Panc1 (cell line): ENCODE results near the gene MICAL2. TPM values are rescaled to one million over a fixed set of nuclear protein-coding genes. Genes with fewer than 3 reads are reported as not detected.

Source experiments
- ATAC-seq: fragments of 200-7000 bp; cut with Tn5 transposase; 2 replicates; pipeline ENCODE4 v1.9.1; 2020; ENCODE audit warnings: mild to moderate bottlenecking, moderate library complexity
- BruUV-seq: library from RNA; stranded (reverse); fragments of 400-500 nt; replicated peaks from 2 replicates; lab custom pipeline; 2021; lab: Mats Ljungman, UMichigan
- CTCF ChIA-PET: fragments of 300-600 bp; sonication (Branson Sonifier 250); formaldehyde crosslinking; loops from one replicate; lab custom pipeline; 2022; ENCODE audit warnings: antibody characterized with exemption; lab: Charles Lee
- POLR2A ChIA-PET: fragments of 300-600 bp; sonication (Branson Sonifier 250); formaldehyde crosslinking; loops from one replicate; lab custom pipeline; 2022; ENCODE audit warnings: antibody characterized with exemption; lab: Charles Lee
- DNase-seq: peaks from one replicate; pipeline ENCODE4 v3.0.0-alpha.2; 2010; ENCODE audit warnings: low read depth, low spot score
- H3K27ac ChIP-seq: 2 replicates; pipeline ENCODE4 v1.5.1; 2011; ENCODE audit warnings: mild to moderate bottlenecking, low read length, inconsistent platforms
- H3K27me3 ChIP-seq: fragments of 200-500 bp; sonication (Bioruptor generic); 2 replicates; pipeline ENCODE4 v1.6.0; 2014; ENCODE audit warnings: low read length, inconsistent platforms; ENCODE audit not compliant: control insufficient read depth, insufficient read depth
- H3K36me3 ChIP-seq: fragments of 200-500 bp; sonication (Bioruptor generic); 2 replicates; pipeline ENCODE4 v1.5.1; 2014; ENCODE audit warnings: inconsistent platforms, mild to moderate bottlenecking, low read length, moderate library complexity; ENCODE audit not compliant: control insufficient read depth, insufficient read depth
- H3K4me1 ChIP-seq: 2 replicates; pipeline ENCODE4 v1.5.1; 2011; ENCODE audit warnings: inconsistent platforms, mild to moderate bottlenecking, low read length, moderate library complexity; ENCODE audit not compliant: control insufficient read depth, insufficient read depth
- H3K4me3 ChIP-seq, 2 experiments: 2 replicates each; pipeline ENCODE4 v1.5.1; 2011 to 2012; ENCODE audit warnings: low read depth in 2 of 2, low read length in 2 of 2, mild to moderate bottlenecking in 2 of 2, inconsistent platforms in 1 of 2, moderate library complexity in 1 of 2
- H3K9me3 ChIP-seq: fragments of 200-500 bp; sonication (Bioruptor generic); 2 replicates; pipeline ENCODE4 v1.5.1; 2014; ENCODE audit warnings: low read depth, mild to moderate bottlenecking, inconsistent platforms, low read length, moderate library complexity; ENCODE audit not compliant: control insufficient read depth, insufficient read depth
- CTCF ChIP-seq: fragments of 450-650 bp; IDR thresholded peaks from 2 replicates; pipeline ENCODE4 v1.5.1; 2017; ENCODE audit warnings: mild to moderate bottlenecking
- POLR2AphosphoS5 ChIP-seq: IDR thresholded peaks from 2 replicates; pipeline ENCODE4 v1.6.1; 2012; ENCODE audit warnings: mild to moderate bottlenecking, low read depth, low read length, moderate library complexity
- SIN3A ChIP-seq: IDR thresholded peaks from 2 replicates; pipeline ENCODE4 v1.6.1; 2012; ENCODE audit warnings: low read depth, mild to moderate bottlenecking, low read length, moderate library complexity, borderline replicate concordance; ENCODE audit not compliant: insufficient read depth
- TCF7L2 ChIP-seq: IDR thresholded peaks from 2 replicates; pipeline ENCODE4 v1.6.1; 2011; ENCODE audit warnings: mild to moderate bottlenecking, low read depth, low read length, inconsistent platforms
- in situ Hi-C: cut with HindIII; loops from 2 replicates; pipeline ENCODE4 v1.10.0; 2016; ENCODE audit warnings: low sequenced_read_pairs, low pct_unique_long_range_greater_than_20kb
- intact Hi-C: fragments of 100-400 bp; cut with micrococcal nuclease; formaldehyde crosslinking; loops from one replicate; pipeline ENCODE4 v1.10.0; 2022; ENCODE audit not compliant: unreplicated experiment
- total RNA-seq: library from RNA; stranded (reverse); gene quantifications from one replicate; pipeline ENCODE4 v1.2.1, GENCODE V29; 2021; ENCODE audit not compliant: unreplicated experiment
- TF ChIP-seq, protein P1 (sequence below), 2 experiments: IDR thresholded peaks; 2 replicates each; pipeline ENCODE4 v1.6.1; 2011 to 2012; ENCODE audit warnings: low read depth in 2 of 2, control low read depth in 1 of 2, low read length in 1 of 2, mild to moderate bottlenecking in 1 of 2, moderate library complexity in 1 of 2; ENCODE audit not compliant: insufficient read depth in 1 of 2

MICAL2 gene
- total RNA-seq, 1 experiment from 2014 or later, result 199 TPM

GRCh38 chr11:12079726-12080556 is 30.4 kb upstream of the MICAL2 start:
- TF ChIP-seq POLR2AphosphoS5, result no peak
- TF ChIP-seq SIN3A, result no peak
- TF ChIP-seq TCF7L2, result 0 out of 2 replicates have a peak, but pooled peaks have one; percentile 32
- TF ChIP-seq, protein P1, sequence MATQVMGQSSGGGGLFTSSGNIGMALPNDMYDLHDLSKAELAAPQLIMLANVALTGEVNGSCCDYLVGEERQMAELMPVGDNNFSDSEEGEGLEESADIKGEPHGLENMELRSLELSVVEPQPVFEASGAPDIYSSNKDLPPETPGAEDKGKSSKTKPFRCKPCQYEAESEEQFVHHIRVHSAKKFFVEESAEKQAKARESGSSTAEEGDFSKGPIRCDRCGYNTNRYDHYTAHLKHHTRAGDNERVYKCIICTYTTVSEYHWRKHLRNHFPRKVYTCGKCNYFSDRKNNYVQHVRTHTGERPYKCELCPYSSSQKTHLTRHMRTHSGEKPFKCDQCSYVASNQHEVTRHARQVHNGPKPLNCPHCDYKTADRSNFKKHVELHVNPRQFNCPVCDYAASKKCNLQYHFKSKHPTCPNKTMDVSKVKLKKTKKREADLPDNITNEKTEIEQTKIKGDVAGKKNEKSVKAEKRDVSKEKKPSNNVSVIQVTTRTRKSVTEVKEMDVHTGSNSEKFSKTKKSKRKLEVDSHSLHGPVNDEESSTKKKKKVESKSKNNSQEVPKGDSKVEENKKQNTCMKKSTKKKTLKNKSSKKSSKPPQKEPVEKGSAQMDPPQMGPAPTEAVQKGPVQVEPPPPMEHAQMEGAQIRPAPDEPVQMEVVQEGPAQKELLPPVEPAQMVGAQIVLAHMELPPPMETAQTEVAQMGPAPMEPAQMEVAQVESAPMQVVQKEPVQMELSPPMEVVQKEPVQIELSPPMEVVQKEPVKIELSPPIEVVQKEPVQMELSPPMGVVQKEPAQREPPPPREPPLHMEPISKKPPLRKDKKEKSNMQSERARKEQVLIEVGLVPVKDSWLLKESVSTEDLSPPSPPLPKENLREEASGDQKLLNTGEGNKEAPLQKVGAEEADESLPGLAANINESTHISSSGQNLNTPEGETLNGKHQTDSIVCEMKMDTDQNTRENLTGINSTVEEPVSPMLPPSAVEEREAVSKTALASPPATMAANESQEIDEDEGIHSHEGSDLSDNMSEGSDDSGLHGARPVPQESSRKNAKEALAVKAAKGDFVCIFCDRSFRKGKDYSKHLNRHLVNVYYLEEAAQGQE (IDR thresholded peaks at IDR 0.05; ENCODE audit: insufficient read depth in 1 of 2, low read depth in 2 of 2, low read length in 1 of 2), result no peak
- no peak for TF ChIP-seq CTCF
- Histone ChIP-seq H3K4me1 (peaks cover 8% of the 10 kb centered on the region), H3K4me3 (no peak overlapping the region), H3K27ac (peak overlapping the region; percentile 75), H3K36me3 (no peaks in the 10 kb centered on the region), H3K9me3 (no peaks in the 10 kb centered on the region; the same call in 1 of the 2 replicates), H3K27me3 (no peaks in the 10 kb centered on the region)
- BruUV-seq, result no TSS peak
- peak; percentile 87 for DNase-seq
- ATAC-seq, result peak; percentile 89
- POLR2A ChIA-PET, result interaction anchor here (0.7 kb wide), 1 partner anchor 12 kb away, joined by 8 read pairs; no protein-coding TSS in a partner anchor
- intact Hi-C loops, result no loop called here
- in situ Hi-C loops, result no loop called here
- CTCF ChIA-PET, result interaction anchor here (0.5 kb wide), 1 partner anchor 13 kb away, joined by 6 read pairs; no protein-coding TSS in a partner anchor

DNA sequence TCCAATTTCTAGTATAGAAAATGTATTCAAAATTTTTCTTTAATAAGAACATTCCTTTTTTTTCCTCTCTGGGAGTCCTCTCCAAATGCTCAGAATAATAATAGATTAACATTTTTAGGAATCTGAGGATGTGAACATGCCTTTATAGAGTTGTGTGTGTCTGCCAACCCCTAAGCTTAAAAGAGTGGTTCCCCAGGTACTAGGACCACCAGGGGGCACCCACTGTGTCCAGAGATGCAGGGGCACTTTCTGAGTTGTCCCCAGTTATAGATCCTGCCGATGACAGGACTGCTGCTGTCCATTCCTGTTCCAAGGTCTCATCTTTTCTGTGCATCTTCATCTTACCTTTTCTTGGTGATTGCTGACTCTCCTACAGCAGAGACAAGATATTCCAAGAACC is 27.0 kb upstream of the MICAL2 start:
- CTCF ChIA-PET, result no interaction called here
- POLR2A ChIA-PET, result no interaction called here

More for the DNA sequence above, 27.0 kb upstream of the MICAL2 start:
- in situ Hi-C loops (no loop called here), intact Hi-C loops (no loop called here)
- no peak overlapping the region for H3K4me3 ChIP-seq
- no peaks in the 10 kb centered on the region for H3K27me3 ChIP-seq
- no peak for ATAC-seq
- BruUV-seq, result no TSS peak
- H3K27ac ChIP-seq, result peak overlapping the region; percentile 94
- peak; percentile 42 for TF ChIP-seq CTCF
- no peak for TF ChIP-seq SIN3A
- H3K9me3 ChIP-seq, result no peaks in the 10 kb centered on the region; the same call in 1 of the 2 replicates
- DNase-seq, result no peak
- H3K36me3 ChIP-seq, result no peaks in the 10 kb centered on the region
- H3K4me1 ChIP-seq, result peaks cover 41% of the 10 kb centered on the region
